Osteocyte (in vitro differentiated cells): ENCODE data around the gene ABTB1. TPM values are rescaled to one million over a fixed set of nuclear protein-coding genes. Genes with fewer than 3 reads are reported as not detected.

Source experiments
- DNase-seq: peaks from one replicate; pipeline ENCODE4 v3.0.0; 2021; ENCODE audit warnings: mixed read lengths; ENCODE audit not compliant: unreplicated experiment; ENCODE audit errors: extremely low spot score
- H3K27ac Mint-ChIP-seq: one replicate; pipeline ENCODE4 v1.8.0; 2021; ENCODE audit warnings: mild to moderate bottlenecking, mixed read lengths; ENCODE audit not compliant: unreplicated experiment
- H3K27me3 Mint-ChIP-seq: one replicate; pipeline ENCODE4 v1.8.0; 2021; ENCODE audit warnings: mixed read lengths; ENCODE audit not compliant: unreplicated experiment
- H3K36me3 Mint-ChIP-seq: one replicate; pipeline ENCODE4 v1.8.0; 2021; ENCODE audit warnings: mixed read lengths; ENCODE audit not compliant: unreplicated experiment
- H3K4me1 Mint-ChIP-seq: one replicate; pipeline ENCODE4 v1.8.0; 2021; ENCODE audit warnings: mixed read lengths; ENCODE audit not compliant: unreplicated experiment
- H3K4me3 Mint-ChIP-seq: one replicate; pipeline ENCODE4 v1.8.0; 2021; ENCODE audit warnings: mild to moderate bottlenecking, moderate library complexity, mixed read lengths; ENCODE audit not compliant: unreplicated experiment
- H3K9me3 Mint-ChIP-seq: one replicate; pipeline ENCODE4 v1.8.0; 2021; ENCODE audit warnings: mixed read lengths; ENCODE audit not compliant: unreplicated experiment
- long read RNA-seq: library from polyadenylated mRNA; unstranded; transcript quantifications from one replicate; pipeline ENCODE4 v2.0.0, GENCODE V29; 2021
- total RNA-seq: library from RNA; stranded (reverse); gene quantifications from 2 replicates; pipeline ENCODE4 v1.2.1, GENCODE V29; 2021
- TF ChIP-seq, protein P1 (sequence below): fragments of 200-600 bp; sonication (generic); IDR thresholded peaks from 2 replicates; pipeline ENCODE4 v1.5.0; 2021; ENCODE audit warnings: antibody characterized with exemption, mild to moderate bottlenecking, moderate library complexity

The ABTB1 gene
- 69.8 and 73.4 TPM in 2 replicates for total RNA-seq
- long read RNA-seq, partial matches to known transcripts: 0 of 5 reads
- long read RNA-seq, other reads (novel, unspliced or antisense): 4 of 5 reads

GRCh38 chr3:127672429-127673190, at the start of gene ABTB1:
Gene ABTB1 (plus strand): TSS chr3:127672952. CDS start chr3:127673026, 74 bp downstream.
- Mint-ChIP-seq H3K27me3 (no peaks in the 10 kb centered on the region), H3K4me1 (peaks cover 28% of the 10 kb centered on the region), H3K36me3 (peaks cover 13% of the 10 kb centered on the region), H3K9me3 (no peaks in the 10 kb centered on the region), H3K27ac (peak within 1 kb of the TSS; percentile 74), H3K4me3 (peak within 1 kb of the TSS; percentile 84)
- TF ChIP-seq, protein P1, sequence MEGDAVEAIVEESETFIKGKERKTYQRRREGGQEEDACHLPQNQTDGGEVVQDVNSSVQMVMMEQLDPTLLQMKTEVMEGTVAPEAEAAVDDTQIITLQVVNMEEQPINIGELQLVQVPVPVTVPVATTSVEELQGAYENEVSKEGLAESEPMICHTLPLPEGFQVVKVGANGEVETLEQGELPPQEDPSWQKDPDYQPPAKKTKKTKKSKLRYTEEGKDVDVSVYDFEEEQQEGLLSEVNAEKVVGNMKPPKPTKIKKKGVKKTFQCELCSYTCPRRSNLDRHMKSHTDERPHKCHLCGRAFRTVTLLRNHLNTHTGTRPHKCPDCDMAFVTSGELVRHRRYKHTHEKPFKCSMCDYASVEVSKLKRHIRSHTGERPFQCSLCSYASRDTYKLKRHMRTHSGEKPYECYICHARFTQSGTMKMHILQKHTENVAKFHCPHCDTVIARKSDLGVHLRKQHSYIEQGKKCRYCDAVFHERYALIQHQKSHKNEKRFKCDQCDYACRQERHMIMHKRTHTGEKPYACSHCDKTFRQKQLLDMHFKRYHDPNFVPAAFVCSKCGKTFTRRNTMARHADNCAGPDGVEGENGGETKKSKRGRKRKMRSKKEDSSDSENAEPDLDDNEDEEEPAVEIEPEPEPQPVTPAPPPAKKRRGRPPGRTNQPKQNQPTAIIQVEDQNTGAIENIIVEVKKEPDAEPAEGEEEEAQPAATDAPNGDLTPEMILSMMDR: no peak
- peak; percentile 92 for DNase-seq

DNA sequence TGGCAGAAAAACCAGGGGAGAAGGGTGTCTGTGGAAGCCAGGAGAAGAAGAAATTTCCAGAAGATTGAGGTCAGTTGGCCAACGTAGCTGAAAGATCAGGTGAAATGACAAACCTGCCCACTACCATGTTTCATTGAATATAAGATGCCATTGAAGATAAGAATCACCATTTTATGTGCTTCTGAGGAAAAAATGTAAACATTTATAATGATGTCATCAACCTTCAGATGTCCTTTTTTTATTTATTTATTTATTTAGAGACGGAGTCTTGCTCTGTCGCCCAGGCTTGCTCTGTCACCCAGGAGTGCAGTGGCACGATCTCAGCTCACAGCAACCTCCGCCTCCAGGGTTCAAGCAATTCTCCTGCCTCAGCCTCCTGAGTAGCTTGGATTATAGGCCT, 48.7 kb upstream of the ABTB1 start:
- Mint-ChIP-seq H3K4me1 (peaks cover 3% of the 10 kb centered on the region), H3K9me3 (no peaks in the 10 kb centered on the region), H3K27ac (no peak overlapping the region), H3K27me3 (peaks cover 32% of the 10 kb centered on the region), H3K4me3 (no peak overlapping the region), H3K36me3 (peaks cover 17% of the 10 kb centered on the region)
- TF ChIP-seq, protein P1: no peak
- DNase-seq: no peak

- H3K9me3 Mint-ChIP-seq: no peaks in the 10 kb centered on the region
- peaks cover 11% of the 10 kb centered on the region for H3K36me3 Mint-ChIP-seq
- no peak for DNase-seq
- H3K4me1 Mint-ChIP-seq: peaks cover 12% of the 10 kb centered on the region
- H3K27ac Mint-ChIP-seq: no peak overlapping the region
- TF ChIP-seq, protein P1: no peak
- H3K4me3 Mint-ChIP-seq: no peak overlapping the region
- peaks cover 42% of the 10 kb centered on the region for H3K27me3 Mint-ChIP-seq
Measured at GRCh38 chr3:127625821-127626220, 46.9 kb upstream of the ABTB1 start.

GRCh38 chr3:127628426-127628787, 44.3 kb upstream of the ABTB1 start:
- TF ChIP-seq, protein P1: no peak
- Mint-ChIP-seq H3K27me3 (peaks cover 53% of the 10 kb centered on the region), H3K36me3 (peaks cover 2% of the 10 kb centered on the region), H3K27ac (no peak overlapping the region), H3K9me3 (no peaks in the 10 kb centered on the region), H3K4me3 (peak overlapping the region; percentile 66), H3K4me1 (peaks cover 19% of the 10 kb centered on the region)
- no peak for DNase-seq

DNA sequence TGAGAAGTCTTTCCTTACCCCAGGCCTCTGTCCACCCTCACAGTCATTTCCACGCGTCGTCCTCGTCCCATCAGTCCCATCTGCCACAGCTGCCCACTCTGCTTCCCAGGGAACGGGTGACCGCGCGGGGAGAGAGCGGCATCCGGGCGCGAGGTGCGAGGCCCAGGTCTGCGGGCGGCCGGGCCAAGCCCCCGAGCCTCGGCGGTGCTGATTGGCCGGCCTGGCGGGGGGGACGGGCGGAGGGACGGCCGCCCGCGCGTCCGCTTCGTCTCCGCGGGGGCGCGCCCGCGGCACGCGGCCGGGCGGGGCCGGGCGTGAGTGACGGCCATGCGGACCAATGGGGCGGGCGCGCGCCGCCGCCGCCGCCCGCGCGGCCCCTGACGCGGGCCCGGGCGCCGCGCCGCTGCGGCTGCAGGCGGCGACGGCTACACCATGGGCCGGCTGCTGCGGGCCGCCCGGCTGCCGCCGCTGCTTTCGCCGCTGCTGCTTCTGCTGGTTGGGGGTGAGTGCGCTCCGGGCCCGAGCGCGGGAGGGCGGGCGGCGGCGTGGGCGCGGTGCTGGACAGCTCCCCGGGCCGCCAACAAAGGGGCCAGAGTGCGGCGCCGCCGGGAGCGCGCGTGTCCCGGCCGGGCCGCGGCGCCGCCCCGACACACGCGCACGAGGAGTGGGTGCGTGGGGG, 43.8 kb upstream of the ABTB1 start, which contains the start of gene PODXL2:
TSS of gene PODXL2 (plus strand) at position 398 of the 679 bp plus-strand sequence. CDS start at position 433, 35 bp downstream.
- no peaks in the 10 kb centered on the region for H3K9me3 Mint-ChIP-seq
- peaks cover 2% of the 10 kb centered on the region for H3K36me3 Mint-ChIP-seq
- peak within 1 kb of the TSS; percentile 66 for H3K4me3 Mint-ChIP-seq
- no peak within 1 kb of the TSS for H3K27ac Mint-ChIP-seq
- H3K27me3 Mint-ChIP-seq: peaks cover 53% of the 10 kb centered on the region
- H3K4me1 Mint-ChIP-seq: peaks cover 19% of the 10 kb centered on the region
- DNase-seq: no peak
- TF ChIP-seq, protein P1: no peak
